22Rv1 (cell line): ENCODE results near the gene CSF1R.
"Not testable (repeated sequence)": the region's sequence is repeated elsewhere in the genome, so short reads cannot be mapped to it uniquely, and the experiment has no call there.

ENCODE experiments used
- H3K27ac ChIP-seq: fragments of 450-650 bp; 2 replicates; pipeline ENCODE4 v1.5.1; 2017
- ZFX ChIP-seq: fragments of 450-650 bp; IDR thresholded peaks from 2 replicates; pipeline ENCODE4 v1.6.1; 2017; ENCODE audit warnings: antibody characterized with exemption, borderline replicate concordance
- TF ChIP-seq, protein P1 (sequence below): fragments of 450-650 bp; IDR thresholded peaks from 2 replicates; pipeline ENCODE4 v1.5.1; 2017; ENCODE audit warnings: mild to moderate bottlenecking

The CSF1R gene

DNA sequence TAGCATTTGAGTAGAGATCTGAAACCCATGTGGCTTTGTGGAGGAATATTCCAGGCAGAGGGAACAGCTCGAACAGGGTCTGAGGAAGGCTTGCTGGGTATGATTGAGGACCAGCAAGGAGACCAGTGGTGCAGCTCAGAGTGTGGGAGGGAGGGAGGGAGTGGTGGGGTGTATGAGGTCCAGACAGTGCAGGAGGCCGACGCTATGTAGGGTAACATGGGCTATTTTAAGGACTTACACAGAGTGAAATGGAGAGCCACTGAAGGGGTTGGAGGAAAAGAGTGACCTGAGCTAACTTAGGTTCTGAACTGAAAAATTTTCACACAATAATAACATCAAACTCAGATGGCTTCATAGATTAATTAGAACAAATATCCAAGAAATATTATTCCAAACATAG, 43.9 kb downstream of the CSF1R start:
- no peak for TF ChIP-seq ZFX
- TF ChIP-seq, protein P1, sequence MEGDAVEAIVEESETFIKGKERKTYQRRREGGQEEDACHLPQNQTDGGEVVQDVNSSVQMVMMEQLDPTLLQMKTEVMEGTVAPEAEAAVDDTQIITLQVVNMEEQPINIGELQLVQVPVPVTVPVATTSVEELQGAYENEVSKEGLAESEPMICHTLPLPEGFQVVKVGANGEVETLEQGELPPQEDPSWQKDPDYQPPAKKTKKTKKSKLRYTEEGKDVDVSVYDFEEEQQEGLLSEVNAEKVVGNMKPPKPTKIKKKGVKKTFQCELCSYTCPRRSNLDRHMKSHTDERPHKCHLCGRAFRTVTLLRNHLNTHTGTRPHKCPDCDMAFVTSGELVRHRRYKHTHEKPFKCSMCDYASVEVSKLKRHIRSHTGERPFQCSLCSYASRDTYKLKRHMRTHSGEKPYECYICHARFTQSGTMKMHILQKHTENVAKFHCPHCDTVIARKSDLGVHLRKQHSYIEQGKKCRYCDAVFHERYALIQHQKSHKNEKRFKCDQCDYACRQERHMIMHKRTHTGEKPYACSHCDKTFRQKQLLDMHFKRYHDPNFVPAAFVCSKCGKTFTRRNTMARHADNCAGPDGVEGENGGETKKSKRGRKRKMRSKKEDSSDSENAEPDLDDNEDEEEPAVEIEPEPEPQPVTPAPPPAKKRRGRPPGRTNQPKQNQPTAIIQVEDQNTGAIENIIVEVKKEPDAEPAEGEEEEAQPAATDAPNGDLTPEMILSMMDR = no peak
- no peak overlapping the region for H3K27ac ChIP-seq

DNA sequence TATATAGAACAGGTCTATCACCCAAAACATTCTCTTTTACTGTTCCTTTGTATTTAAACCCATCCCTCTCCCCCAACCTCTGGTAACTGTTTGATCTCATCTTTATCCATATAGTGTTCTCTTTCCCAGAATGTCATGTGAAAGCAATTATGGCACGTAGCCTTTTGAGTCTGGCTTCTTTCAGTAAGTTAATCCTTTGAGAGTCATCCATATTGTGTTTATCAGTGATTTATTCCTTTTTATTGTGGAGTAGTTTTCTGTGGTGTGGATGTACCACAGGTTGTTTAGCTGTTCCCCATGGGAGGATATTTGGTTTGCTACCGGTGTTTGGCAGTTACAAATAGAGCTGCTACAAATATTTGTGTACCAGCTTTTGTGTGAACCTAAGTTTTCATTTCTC, 47.8 kb downstream of the CSF1R start:
- no peak for TF ChIP-seq ZFX
- TF ChIP-seq, protein P1 = no peak
- H3K27ac ChIP-seq = peak overlapping the region; percentile 55

DNA sequence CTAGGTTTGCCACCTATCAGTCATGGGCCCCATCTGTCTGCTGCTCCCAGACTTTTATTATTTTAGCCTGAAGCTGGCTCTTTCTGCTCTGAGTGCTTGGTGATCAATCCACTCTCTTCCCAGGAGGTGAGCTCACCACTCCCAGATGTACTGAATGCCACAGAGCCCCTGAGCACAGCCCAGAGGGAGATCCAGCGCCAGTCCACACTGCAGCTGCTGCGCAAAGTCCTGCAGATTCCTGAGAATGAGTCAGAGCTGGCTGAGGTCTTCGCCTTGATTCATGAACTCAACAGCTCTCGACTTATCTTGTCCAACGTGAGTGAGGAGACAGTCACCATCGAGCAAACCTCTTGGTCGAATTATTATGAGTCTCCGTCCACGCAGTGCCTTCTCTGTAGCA, 49.8 kb downstream of the CSF1R start:
- TF ChIP-seq ZFX = no peak
- TF ChIP-seq, protein P1 = no peak
- H3K27ac ChIP-seq = no peak overlapping the region

DNA sequence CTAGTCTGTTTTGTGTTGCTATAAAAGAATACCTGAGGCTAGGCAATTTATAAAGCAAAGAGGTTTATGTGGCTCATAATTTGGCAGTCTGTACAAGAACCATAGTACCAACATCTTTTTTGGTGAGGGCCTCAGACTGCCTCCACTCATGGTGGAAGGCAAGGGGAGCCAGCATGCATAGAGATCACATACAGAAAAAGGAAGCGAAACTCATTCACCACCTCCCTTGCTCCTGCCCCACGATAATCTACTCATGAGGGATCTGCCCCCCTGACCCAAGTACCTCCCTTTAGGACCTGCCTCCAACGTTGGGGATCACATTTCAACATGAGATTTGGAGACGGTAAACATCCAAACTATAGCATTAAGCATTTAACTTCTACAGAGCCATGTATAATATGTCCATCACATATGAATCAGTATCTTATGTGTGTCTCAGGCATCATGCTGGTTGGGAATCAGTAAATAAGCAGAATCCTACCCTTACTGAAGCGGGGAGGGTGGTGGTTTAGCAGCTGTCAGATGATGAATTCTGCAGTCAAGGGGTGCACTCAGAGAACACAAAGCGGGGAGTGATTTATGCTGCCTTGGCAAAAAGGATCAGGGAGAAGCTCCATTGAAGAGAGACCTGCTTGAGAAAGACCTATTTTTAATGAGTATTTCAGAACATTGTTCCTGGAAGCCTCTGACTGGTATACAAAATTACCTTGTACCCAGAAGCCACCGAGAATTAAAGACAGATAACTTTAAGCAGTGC, 51.0 kb downstream of the CSF1R start:
- H3K27ac ChIP-seq = no peak overlapping the region
- TF ChIP-seq ZFX = no peak
- TF ChIP-seq, protein P1 = no peak

DNA sequence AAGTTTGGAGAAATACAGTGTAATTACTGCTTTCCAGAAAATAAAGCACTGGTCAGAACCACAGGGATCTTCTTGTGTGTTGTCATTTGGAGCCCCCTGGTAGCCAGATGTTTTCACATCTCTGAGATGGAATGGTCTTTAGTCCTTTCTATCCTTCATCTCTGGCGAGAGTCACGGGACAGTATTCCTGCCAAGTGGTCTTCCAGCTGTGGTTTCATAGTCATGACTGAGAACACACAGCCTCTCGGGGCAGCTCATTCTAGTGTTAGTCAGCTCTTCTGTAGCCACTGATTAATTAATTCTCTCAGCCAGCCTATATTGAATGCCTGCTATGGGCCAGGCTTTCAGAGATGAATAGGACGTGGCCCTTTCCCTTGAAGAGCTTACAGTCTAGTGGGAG, 51.7 kb downstream of the CSF1R start:
- no peak for TF ChIP-seq ZFX
- TF ChIP-seq, protein P1 = no peak
- H3K27ac ChIP-seq = no peak overlapping the region

DNA sequence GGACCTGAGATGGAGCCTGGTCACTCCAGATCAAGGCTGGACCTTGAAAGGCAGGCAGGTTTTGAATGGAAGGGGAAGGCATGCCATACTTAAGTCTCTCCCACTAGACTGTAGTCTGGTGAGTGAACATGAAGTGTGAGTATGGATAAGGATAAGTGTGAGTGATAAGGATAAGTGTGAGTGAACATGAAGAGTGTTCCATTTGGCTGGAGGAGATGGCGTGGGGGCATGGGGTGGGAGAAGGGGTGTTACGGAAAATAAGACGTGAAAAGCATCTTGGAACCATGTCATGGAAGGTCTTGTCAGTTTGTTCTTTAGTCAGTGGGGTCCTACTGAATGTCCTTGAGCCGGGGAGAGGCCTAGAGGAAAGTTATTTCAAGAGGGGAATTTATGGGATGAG, 53.0 kb downstream of the CSF1R start:
- TF ChIP-seq ZFX = no peak
- TF ChIP-seq, protein P1 = no peak
- no peak overlapping the region for H3K27ac ChIP-seq

DNA sequence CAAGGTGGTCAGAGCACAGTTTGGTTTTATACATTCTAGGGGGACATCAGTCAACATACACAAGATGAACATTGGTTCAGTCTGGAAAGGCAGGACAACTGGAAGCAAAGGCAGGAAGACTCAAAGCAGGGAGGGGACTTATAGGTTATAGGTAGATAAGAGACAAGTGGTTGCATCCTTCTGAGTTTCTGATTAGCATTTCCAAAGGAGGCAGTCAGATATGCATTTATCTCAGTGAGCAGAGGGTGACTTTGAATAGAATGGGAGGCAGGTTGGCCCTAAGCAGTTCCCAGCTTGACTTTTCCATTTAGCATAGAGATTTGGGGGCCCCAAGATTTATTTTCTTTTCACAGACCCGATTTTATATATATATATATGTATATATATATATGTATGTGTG, 58.3 kb downstream of the CSF1R start:
- H3K27ac ChIP-seq = not testable (repeated sequence)

DNA sequence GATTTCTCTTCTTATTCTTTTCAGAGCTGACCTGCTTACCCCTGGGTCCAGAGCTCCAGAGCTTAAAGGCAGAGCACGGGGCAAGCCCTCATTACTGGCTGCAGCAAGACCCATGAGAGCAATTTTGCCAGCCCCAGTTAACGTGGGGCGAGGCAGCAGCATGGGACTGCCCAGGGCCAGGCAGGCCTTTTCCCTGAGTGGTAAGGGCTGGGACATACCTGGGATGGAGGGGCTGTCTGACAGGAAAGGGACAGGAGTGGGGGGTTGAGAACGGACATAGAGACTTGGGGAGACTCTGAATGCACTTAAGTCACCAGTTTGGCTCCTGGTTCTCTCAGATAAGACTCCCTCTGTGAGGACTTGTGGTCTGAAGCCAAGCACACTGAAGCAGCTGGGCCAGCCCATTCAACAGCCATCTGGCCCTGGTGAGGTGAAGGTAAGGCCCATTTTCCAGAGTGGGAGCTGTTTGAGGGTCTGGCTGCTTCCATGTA, 59.6 kb downstream of the CSF1R start:
- H3K27ac ChIP-seq = no peak overlapping the region
- TF ChIP-seq ZFX = no peak
- TF ChIP-seq, protein P1 = no peak
